RWPE2 (cell line): Measurements from ENCODE around the gene OR52I1.

Source experiments
- ATAC-seq: fragments of 200-7000 bp; cut with Tn5 transposase; 3 replicates; pipeline ENCODE4 v1.9.1; 2021; ENCODE audit warnings: low read depth
- DNase-seq: peaks from one replicate; pipeline ENCODE4 v3.0.0-alpha.2; 2020; ENCODE audit warnings: low spot score
- H3K27ac ChIP-seq: fragments of 450-650 bp; 2 replicates; pipeline ENCODE4 v1.5.1; 2017; ENCODE audit warnings: mild to moderate bottlenecking; ENCODE audit not compliant: poor library complexity, severe bottlenecking
- H3K27me3 ChIP-seq: fragments of 250-450 bp; sonication (Bioruptor Pico); 2 replicates; pipeline ENCODE4 v1.5.1; 2021; ENCODE audit warnings: mild to moderate bottlenecking, moderate library complexity; ENCODE audit not compliant: insufficient read depth, poor library complexity, severe bottlenecking
- H3K36me3 ChIP-seq: fragments of 250-450 bp; sonication (Bioruptor Pico); 2 replicates; pipeline ENCODE4 v1.5.1; 2020; ENCODE audit warnings: low read depth, mild to moderate bottlenecking, moderate library complexity
- H3K4me1 ChIP-seq: fragments of 250-450 bp; sonication (Bioruptor Pico); 2 replicates; pipeline ENCODE4 v1.5.1; 2021; ENCODE audit warnings: mild to moderate bottlenecking, moderate library complexity; ENCODE audit not compliant: insufficient read depth, poor library complexity, severe bottlenecking
- H3K4me3 ChIP-seq: fragments of 250-450 bp; sonication (Bioruptor Pico); 2 replicates; pipeline ENCODE4 v1.5.1; 2021; ENCODE audit warnings: mild to moderate bottlenecking, moderate library complexity; ENCODE audit not compliant: severe bottlenecking
- H3K9me3 ChIP-seq: fragments of 250-450 bp; sonication (Bioruptor Pico); 2 replicates; pipeline ENCODE4 v1.5.1; 2021; ENCODE audit warnings: mild to moderate bottlenecking, moderate library complexity; ENCODE audit not compliant: severe bottlenecking
- TF ChIP-seq, protein P1 (sequence below): fragments of 450-650 bp; IDR thresholded peaks from one replicate; pipeline ENCODE4 v1.5.1; 2017; ENCODE audit warnings: mild to moderate bottlenecking, moderate library complexity; ENCODE audit not compliant: poor library complexity, severe bottlenecking

Gene OR52I1

DNA sequence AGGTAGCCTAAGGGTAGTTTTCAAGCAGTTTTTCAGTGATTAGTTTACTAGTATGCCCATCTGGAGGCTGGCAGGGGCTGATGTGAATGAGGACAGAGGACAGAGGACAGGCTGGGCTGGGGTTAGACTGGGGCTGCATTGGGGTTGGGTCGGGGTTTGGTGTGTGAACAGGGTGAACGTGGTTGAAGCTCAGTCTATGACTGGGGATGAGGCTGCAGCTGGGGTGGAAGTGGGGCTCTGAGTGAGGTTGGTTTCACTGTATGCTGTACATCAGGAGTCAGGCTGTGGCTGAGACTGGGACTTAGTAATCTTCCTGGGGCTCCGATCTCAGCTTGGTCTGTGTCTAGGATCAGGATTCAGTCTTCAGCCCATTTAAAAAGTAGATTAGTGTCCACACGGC is 50.4 kb downstream of the OR52I1 start:
- H3K27ac ChIP-seq: no peak overlapping the region
- ATAC-seq (0 out of 3 replicates have a peak, but pooled peaks have one; percentile 29), DNase-seq (no peak)
- no peak overlapping the region for H3K4me3 ChIP-seq
- H3K4me1 ChIP-seq: no peaks in the 10 kb centered on the region
- no peaks in the 10 kb centered on the region for H3K9me3 ChIP-seq
- TF ChIP-seq, protein P1, sequence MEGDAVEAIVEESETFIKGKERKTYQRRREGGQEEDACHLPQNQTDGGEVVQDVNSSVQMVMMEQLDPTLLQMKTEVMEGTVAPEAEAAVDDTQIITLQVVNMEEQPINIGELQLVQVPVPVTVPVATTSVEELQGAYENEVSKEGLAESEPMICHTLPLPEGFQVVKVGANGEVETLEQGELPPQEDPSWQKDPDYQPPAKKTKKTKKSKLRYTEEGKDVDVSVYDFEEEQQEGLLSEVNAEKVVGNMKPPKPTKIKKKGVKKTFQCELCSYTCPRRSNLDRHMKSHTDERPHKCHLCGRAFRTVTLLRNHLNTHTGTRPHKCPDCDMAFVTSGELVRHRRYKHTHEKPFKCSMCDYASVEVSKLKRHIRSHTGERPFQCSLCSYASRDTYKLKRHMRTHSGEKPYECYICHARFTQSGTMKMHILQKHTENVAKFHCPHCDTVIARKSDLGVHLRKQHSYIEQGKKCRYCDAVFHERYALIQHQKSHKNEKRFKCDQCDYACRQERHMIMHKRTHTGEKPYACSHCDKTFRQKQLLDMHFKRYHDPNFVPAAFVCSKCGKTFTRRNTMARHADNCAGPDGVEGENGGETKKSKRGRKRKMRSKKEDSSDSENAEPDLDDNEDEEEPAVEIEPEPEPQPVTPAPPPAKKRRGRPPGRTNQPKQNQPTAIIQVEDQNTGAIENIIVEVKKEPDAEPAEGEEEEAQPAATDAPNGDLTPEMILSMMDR: no peak
- H3K36me3 ChIP-seq: no peaks in the 10 kb centered on the region
- no peaks in the 10 kb centered on the region for H3K27me3 ChIP-seq
